CD14-positive monocyte (primary cell): ENCODE measurements around the gene TTC33. TPM values are rescaled to one million over a fixed set of nuclear protein-coding genes. Genes with fewer than 3 reads are reported as not detected.

Experiments
- DNase-seq, 3 donors: peaks; one replicate each; pipeline ENCODE4 v3.0.0-alpha.2; 2011 to 2022
- H2AFZ ChIP-seq: 2 replicates; pipeline ENCODE4 v1.6.0; 2012; ENCODE audit warnings: mild to moderate bottlenecking, low read depth, low read length, inconsistent platforms; ENCODE audit not compliant: insufficient read depth, poor library complexity, severe bottlenecking
- H3K27ac ChIP-seq, 2 donors: 1 replicate in 1 of 2; 2 replicates in 1 of 2; pipeline ENCODE4 v1.5.1; 2012 to 2013; ENCODE audit warnings: low read length in 2 of 2, control low read depth in 1 of 2, inconsistent platforms in 1 of 2, low read depth in 1 of 2, mild to moderate bottlenecking in 1 of 2
- H3K27me3 ChIP-seq, 2 donors: one replicate each; pipeline versions ENCODE4 v1.6.0 to v1.6.1; 2011 to 2013; ENCODE audit warnings: low read length in 2 of 2; ENCODE audit not compliant: control insufficient read depth in 2 of 2, insufficient read depth in 2 of 2
- H3K36me3 ChIP-seq, 2 donors: replicated peaks in 1 of 2; 1 replicate in 1 of 2; 2 replicates in 1 of 2; pipeline versions ENCODE4 v1.5.1 to v1.6.1; 2012 to 2013; ENCODE audit warnings: low read length in 2 of 2, control low read depth in 1 of 2, inconsistent platforms in 1 of 2, mild to moderate bottlenecking in 1 of 2; ENCODE audit not compliant: insufficient read depth in 2 of 2, control insufficient read depth in 1 of 2
- H3K4me1 ChIP-seq, 2 donors: 1 replicate in 1 of 2; 2 replicates in 1 of 2; pipeline versions ENCODE4 v1.5.1 to v1.6.1; 2012 to 2013; ENCODE audit warnings: low read length in 2 of 2, control low read depth in 1 of 2, inconsistent platforms in 1 of 2, mild to moderate bottlenecking in 1 of 2, moderate library complexity in 1 of 2; ENCODE audit not compliant: insufficient read depth in 2 of 2, control insufficient read depth in 1 of 2
- H3K4me2 ChIP-seq: replicated peaks from 2 replicates; pipeline ENCODE3; 2012; ENCODE audit warnings: low read length, moderate library complexity, mild to moderate bottlenecking; ENCODE audit not compliant: poor library complexity, severe bottlenecking; ENCODE audit errors: extremely low read depth
- H3K4me3 ChIP-seq, 3 experiments: fragments of 200-600 bp in 1 of 3; sonication (generic) in 1 of 3; replicated peaks in 1 of 3; 1 replicate in 2 of 3; 2 replicates in 1 of 3; pipeline ENCODE4 v1.5.1; 2011 to 2013; ENCODE audit warnings: low read length in 3 of 3, mild to moderate bottlenecking in 3 of 3, control low read depth in 2 of 3, low read depth in 2 of 3, inconsistent platforms in 1 of 3, moderate library complexity in 1 of 3
- H3K79me2 ChIP-seq: 2 replicates; pipeline ENCODE4 v1.6.0; 2012; ENCODE audit warnings: mild to moderate bottlenecking, control low read depth, inconsistent platforms, low read length, moderate library complexity; ENCODE audit not compliant: insufficient read depth
- H3K9ac ChIP-seq: 2 replicates; pipeline ENCODE4 v1.6.0; 2017; ENCODE audit warnings: low read length, mild to moderate bottlenecking; ENCODE audit not compliant: insufficient read depth, poor library complexity, severe bottlenecking
- H3K9me3 ChIP-seq, 2 donors: replicated peaks in 1 of 2; 1 replicate in 1 of 2; 2 replicates in 1 of 2; pipeline versions ENCODE4 v1.5.1 to v1.6.1; 2012 to 2013; ENCODE audit warnings: low read length in 2 of 2, control low read depth in 1 of 2; ENCODE audit not compliant: control insufficient read depth in 1 of 2, insufficient read depth in 1 of 2
- H4K20me1 ChIP-seq: 2 replicates; pipeline ENCODE4 v1.6.0; 2012; ENCODE audit warnings: mild to moderate bottlenecking, low read length, control low read depth, moderate library complexity; ENCODE audit not compliant: insufficient read depth
- H3K27ac Mint-ChIP-seq, 7 donors: one replicate each; pipeline ENCODE4 v1.8.0; 2020; ENCODE audit warnings: mild to moderate bottlenecking in 7 of 7, mixed read lengths in 7 of 7, moderate library complexity in 6 of 7, inconsistent platforms in 2 of 7
- H3K27me3 Mint-ChIP-seq, 3 donors: one replicate each; pipeline ENCODE4 v1.8.0; 2021 to 2022; ENCODE audit warnings: low read depth in 3 of 3, mild to moderate bottlenecking in 3 of 3, mixed read lengths in 3 of 3, moderate library complexity in 3 of 3, inconsistent platforms in 1 of 3
- H3K36me3 Mint-ChIP-seq, 2 donors: one replicate each; pipeline ENCODE4 v1.8.0; 2020; ENCODE audit warnings: mixed read lengths in 2 of 2, inconsistent platforms in 1 of 2, mild to moderate bottlenecking in 1 of 2
- H3K4me1 Mint-ChIP-seq: one replicate; pipeline ENCODE4 v1.8.0; 2020; ENCODE audit warnings: mild to moderate bottlenecking, mixed read lengths
- H3K4me3 Mint-ChIP-seq, 2 donors: one replicate each; pipeline ENCODE4 v1.8.0; 2020; ENCODE audit warnings: mild to moderate bottlenecking in 2 of 2, mixed read lengths in 2 of 2, moderate library complexity in 1 of 2
- H3K9me3 Mint-ChIP-seq, 7 donors: one replicate each; pipeline ENCODE4 v1.8.0; 2020 to 2022; ENCODE audit warnings: mixed read lengths in 7 of 7, mild to moderate bottlenecking in 6 of 7, moderate library complexity in 6 of 7, inconsistent platforms in 2 of 7
- WGBS: methylation state at CpG from one replicate; pipeline ENCODE4 v1.1.5; 2013; ENCODE audit warnings: missing lambda C conversion rate; ENCODE audit not compliant: insufficient coverage; 5-methylcytosine and 5-hydroxymethylcytosine counted together
- intact Hi-C, 2 donors: fragments of 100-400 bp; cut with micrococcal nuclease; formaldehyde crosslinking; loops; one replicate each; pipeline versions ENCODE4 v1.15.0 to v1.15.1; 2023
- polyA plus RNA-seq, 3 donors: library from polyadenylated mRNA; depleted of rRNA in 1 of 3; unstranded in 2 of 3; stranded (reverse) in 1 of 3; fragments of 300-500 nt in 2 of 3; fragments of >200 nt in 1 of 3; fragmentation: Illumina TruSeq in 2 of 3; gene quantifications; 1 replicate in 2 of 3; 2 replicates in 1 of 3; pipeline ENCODE4 v1.2.3, GENCODE V29; 2012 to 2021
- TF ChIP-seq, protein P1 (sequence below): fragments of 200-600 bp; IDR thresholded peaks from one replicate; pipeline ENCODE4 v1.8.0; 2022; ENCODE audit warnings: antibody characterized with exemption, mild to moderate bottlenecking

TTC33 gene
- polyA plus RNA-seq, 3 donors: 1.5 to 11.7 (median 9.4) TPM

DNA sequence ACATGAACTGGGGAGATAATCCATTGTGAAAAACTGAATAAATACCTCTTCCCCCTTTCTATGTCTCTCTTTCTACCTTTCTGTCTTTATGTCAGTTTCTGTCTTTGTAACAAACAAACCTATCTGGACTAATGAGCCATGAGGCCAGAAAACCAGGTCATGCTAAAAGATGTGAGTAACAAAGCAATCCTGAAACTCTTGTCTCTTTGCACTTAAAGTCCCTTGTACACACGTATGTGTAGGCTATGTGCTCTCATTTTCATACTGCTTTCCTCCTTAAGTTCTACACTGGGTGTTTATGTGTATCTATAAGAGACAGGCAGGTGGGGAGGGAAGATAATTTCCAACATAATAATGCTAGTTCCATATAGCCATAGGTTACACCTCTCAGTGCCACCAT is 199.9 kb downstream of the TTC33 start:
- Mint-ChIP-seq H3K36me3 (no peaks in the 10 kb centered on the region), H3K27ac (no peak overlapping the region), H3K27me3 (no peaks in the 10 kb centered on the region), H3K9me3 (no peaks in the 10 kb centered on the region), H3K4me1 (peaks cover 3% of the 10 kb centered on the region), H3K4me3 (no peak overlapping the region)
- intact Hi-C loops: no loop called here
- no CpG with 5 or more reads among the region's 1 CpG for WGBS
- no peak for DNase-seq
- H3K9ac ChIP-seq: no peak overlapping the region
- no peak overlapping the region for H3K4me2 ChIP-seq
- H3K27me3 ChIP-seq: no peaks in the 10 kb centered on the region
- H3K4me1 ChIP-seq: no peaks in the 10 kb centered on the region
- H3K27ac ChIP-seq: no peak overlapping the region
- H3K4me3 ChIP-seq: no peak overlapping the region
- H2AFZ ChIP-seq: no peak overlapping the region
- no peaks in the 10 kb centered on the region for H4K20me1 ChIP-seq
- no peaks in the 10 kb centered on the region for H3K9me3 ChIP-seq
- no peaks in the 10 kb centered on the region for H3K36me3 ChIP-seq
- TF ChIP-seq, protein P1, sequence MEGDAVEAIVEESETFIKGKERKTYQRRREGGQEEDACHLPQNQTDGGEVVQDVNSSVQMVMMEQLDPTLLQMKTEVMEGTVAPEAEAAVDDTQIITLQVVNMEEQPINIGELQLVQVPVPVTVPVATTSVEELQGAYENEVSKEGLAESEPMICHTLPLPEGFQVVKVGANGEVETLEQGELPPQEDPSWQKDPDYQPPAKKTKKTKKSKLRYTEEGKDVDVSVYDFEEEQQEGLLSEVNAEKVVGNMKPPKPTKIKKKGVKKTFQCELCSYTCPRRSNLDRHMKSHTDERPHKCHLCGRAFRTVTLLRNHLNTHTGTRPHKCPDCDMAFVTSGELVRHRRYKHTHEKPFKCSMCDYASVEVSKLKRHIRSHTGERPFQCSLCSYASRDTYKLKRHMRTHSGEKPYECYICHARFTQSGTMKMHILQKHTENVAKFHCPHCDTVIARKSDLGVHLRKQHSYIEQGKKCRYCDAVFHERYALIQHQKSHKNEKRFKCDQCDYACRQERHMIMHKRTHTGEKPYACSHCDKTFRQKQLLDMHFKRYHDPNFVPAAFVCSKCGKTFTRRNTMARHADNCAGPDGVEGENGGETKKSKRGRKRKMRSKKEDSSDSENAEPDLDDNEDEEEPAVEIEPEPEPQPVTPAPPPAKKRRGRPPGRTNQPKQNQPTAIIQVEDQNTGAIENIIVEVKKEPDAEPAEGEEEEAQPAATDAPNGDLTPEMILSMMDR: no peak
- H3K79me2 ChIP-seq: no peaks in the 10 kb centered on the region

DNA sequence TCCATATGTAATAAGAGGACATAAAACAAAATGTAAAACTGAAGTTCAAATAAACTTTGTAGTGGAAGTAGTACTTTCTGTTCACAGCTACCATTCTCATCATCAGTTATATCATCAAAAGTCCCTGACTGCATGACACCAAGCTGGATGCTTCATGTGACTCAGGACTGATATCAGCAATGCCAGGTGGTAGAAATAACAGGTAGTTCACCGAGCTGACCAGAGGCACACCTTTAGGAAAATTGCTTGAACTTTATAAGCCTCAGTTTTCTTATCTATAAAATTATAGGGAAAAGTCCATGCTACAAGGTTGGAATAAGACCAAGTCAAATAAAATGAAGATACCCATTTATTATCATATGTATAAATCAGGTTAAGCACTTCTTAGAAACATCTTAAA is 200.9 kb downstream of the TTC33 start:
- no CpG with 5 or more reads among the region's 1 CpG for WGBS
- intact Hi-C loops: no loop called here
- Histone ChIP-seq H3K36me3 (no peaks in the 10 kb centered on the region), H3K4me1 (no peaks in the 10 kb centered on the region), H3K4me3 (no peak overlapping the region), H4K20me1 (no peaks in the 10 kb centered on the region), H3K79me2 (no peaks in the 10 kb centered on the region), H3K27me3 (no peaks in the 10 kb centered on the region), H3K4me2 (no peak overlapping the region), H3K9ac (no peak overlapping the region), H2AFZ (no peak overlapping the region), H3K27ac (no peak overlapping the region), H3K9me3 (no peaks in the 10 kb centered on the region)
- H3K4me1 Mint-ChIP-seq: peaks cover 3% of the 10 kb centered on the region
- TF ChIP-seq, protein P1: no peak
- DNase-seq: no peak
- no peaks in the 10 kb centered on the region for H3K9me3 Mint-ChIP-seq
- H3K4me3 Mint-ChIP-seq: no peak overlapping the region
- H3K27ac Mint-ChIP-seq: no peak overlapping the region
- H3K27me3 Mint-ChIP-seq: no peaks in the 10 kb centered on the region
- H3K36me3 Mint-ChIP-seq: no peaks in the 10 kb centered on the region
